ENCODE measurements around the gene ZNF836. TPM values are rescaled to one million over a fixed set of nuclear protein-coding genes. Genes with fewer than 3 reads are reported as not detected.
A peak's percentile ranks its signal among the peaks of the same experiment; 100 is the strongest.

ZNF836 gene
- total and polyA plus RNA-seq, 9 of the 15 experiments (the other 6 are each of a cell fraction or from before 2014, with no cell fraction given) = 0.24 to 0.69 (median 0.64) TPM; not detected in 2

- in situ Hi-C loops (cut with MboI) = no loop called here
- Histone ChIP-seq H3K9ac (ENCODE audit: insufficient read depth in 1 of 2, low read depth in 2 of 2, low read length in 2 of 2) (no peak overlapping the region), H3K27ac (ENCODE audit: extremely low read depth, low read depth, low read length) (no peak overlapping the region), H3K9me1 (ENCODE audit: control insufficient read depth, insufficient read depth, low read length) (no peaks in the 10 kb centered on the region), H2AFZ (ENCODE audit: low read depth, low read length) (no peak overlapping the region), H3K79me2 (ENCODE audit: control insufficient read depth, insufficient read depth, low read length) (no peaks in the 10 kb centered on the region), H3K4me3 (no peak overlapping the region), H3K4me1 (replicated peaks in 1 of 2; ENCODE audit: control insufficient read depth in 2 of 2, insufficient read depth in 2 of 2, low read length in 2 of 2) (no peaks in the 10 kb centered on the region), H3K9me3 (replicated peaks; ENCODE audit: control insufficient read depth, insufficient read depth, low read depth, low read length) (peaks cover 12% of the 10 kb centered on the region; the same call in 1 of the 2 replicates), H3K27me3 (ENCODE audit: control insufficient read depth in 2 of 2, insufficient read depth in 2 of 2, low read length in 2 of 2) (no peaks in the 10 kb centered on the region), H3K36me3 (ENCODE audit: control insufficient read depth, insufficient read depth, low read length) (no peaks in the 10 kb centered on the region), H4K20me1 (replicated peaks; ENCODE audit: control insufficient read depth, insufficient read depth, low read length) (no peaks in the 10 kb centered on the region), H3K4me2 (ENCODE audit: insufficient read depth, low read length) (no peak overlapping the region)
- 5% methylated on average over 15 of the region's 15 CpGs for WGBS (ENCODE audit: insufficient coverage, low coverage, missing lambda C conversion rate)
- TF ChIP-seq TSC22D4 (tag; IDR thresholded peaks at IDR 0.05) = no peak
- no peak for TF ChIP-seq MAFG (tag; conservative IDR thresholded peaks at IDR 0.05)
- TF ChIP-seq ZNF274 (IDR thresholded peaks at IDR 0.05; ENCODE audit: borderline replicate concordance, low read depth, low read length) = peak; percentile 91
- no peak for DNase-seq (ENCODE audit: extremely low read depth in 1 of 4, low spot score in 3 of 4)
- no peak for ATAC-seq
- BruUV-seq (replicated peaks) = no TSS peak
- intact Hi-C loops (cut with micrococcal nuclease) = no loop called here
- CTCF ChIA-PET (ENCODE audit: low intra/inter-chr PET ratio) = no interaction called here
- POLR2A ChIA-PET = no interaction called here
- no peak for FAIRE-seq
Observed at GRCh38 chr19:52155596-52156359, 15.6 kb downstream of the ZNF836 start.

GRCh38 chr19:52148256-52148655, 23.2 kb downstream of the ZNF836 start:
- Histone ChIP-seq H3K9me1 (ENCODE audit: control insufficient read depth, insufficient read depth, low read length) (no peaks in the 10 kb centered on the region), H3K27ac (ENCODE audit: extremely low read depth, low read depth, low read length) (no peak overlapping the region)
- intact Hi-C loops (cut with micrococcal nuclease) = no loop called here

More at GRCh38 chr19:52148256-52148655, 23.2 kb downstream of the ZNF836 start:
- FAIRE-seq = no peak
- no TSS peak for BruUV-seq (replicated peaks)
- H3K27me3 ChIP-seq (ENCODE audit: control insufficient read depth in 2 of 2, insufficient read depth in 2 of 2, low read length in 2 of 2) = no peaks in the 10 kb centered on the region
- no peak overlapping the region for H3K4me3 ChIP-seq
- DNase-seq (ENCODE audit: extremely low read depth in 1 of 4, low spot score in 3 of 4) = no peak
- no peak overlapping the region for H3K9ac ChIP-seq (ENCODE audit: insufficient read depth in 1 of 2, low read depth in 2 of 2, low read length in 2 of 2)
- TF ChIP-seq HNRNPLL (IDR thresholded peaks at IDR 0.05; ENCODE audit: low read depth, low read length, poor library complexity, severe bottlenecking) (no peak), ZNF124 (CRISPR knock-in tag; IDR thresholded peaks at IDR 0.05) (no peak)
- no peaks in the 10 kb centered on the region for H3K4me1 ChIP-seq (replicated peaks in 1 of 2; ENCODE audit: control insufficient read depth in 2 of 2, insufficient read depth in 2 of 2, low read length in 2 of 2)
- no peaks in the 10 kb centered on the region for H3K36me3 ChIP-seq (ENCODE audit: control insufficient read depth, insufficient read depth, low read length)
- in situ Hi-C loops (cut with MboI) = no loop called here
- no peak overlapping the region for H3K4me2 ChIP-seq (ENCODE audit: insufficient read depth, low read length)
- H4K20me1 ChIP-seq (replicated peaks; ENCODE audit: control insufficient read depth, insufficient read depth, low read length) = no peaks in the 10 kb centered on the region
- no peak overlapping the region for H2AFZ ChIP-seq (ENCODE audit: low read depth, low read length)
- ChIA-PET POLR2A (no interaction called here), CTCF (ENCODE audit: low intra/inter-chr PET ratio) (no interaction called here)
- H3K79me2 ChIP-seq (ENCODE audit: control insufficient read depth, insufficient read depth, low read length) = no peaks in the 10 kb centered on the region
- no peaks in the 10 kb centered on the region for H3K9me3 ChIP-seq (replicated peaks; ENCODE audit: control insufficient read depth, insufficient read depth, low read depth, low read length)
- ATAC-seq = no peak

Data from K562 (cell line).